Neural progenitor cell (in vitro differentiated cells): Measurements from ENCODE around the gene SSR4.

ENCODE experiments used
- CTCF ChIP-seq: fragments of 200-600 bp; sonication (generic); IDR thresholded peaks from 2 replicates; pipeline ENCODE4 v1.5.1; 2017; ENCODE audit warnings: antibody characterized with exemption, mild to moderate bottlenecking
- EZH2 ChIP-seq: fragments of 200-600 bp; sonication (generic); IDR thresholded peaks from 2 replicates; pipeline ENCODE4 v1.6.1; 2017; ENCODE audit warnings: antibody characterized with exemption, mild to moderate bottlenecking, moderate library complexity
- EZH2phosphoT487 ChIP-seq: fragments of 200-600 bp; sonication (generic); IDR thresholded peaks from 2 replicates; pipeline ENCODE4 v1.6.1; 2017; ENCODE audit warnings: antibody characterized with exemption

GRCh38 chrX:153769158-153769864, 25.2 kb upstream of the SSR4 start:
- TF ChIP-seq CTCF = no peak
- TF ChIP-seq EZH2 = no peak
- no peak for TF ChIP-seq EZH2phosphoT487
